ENCODE results near the gene GMPS. TPM values are rescaled to one million over a fixed set of nuclear protein-coding genes. Genes with fewer than 3 reads are reported as not detected.
"Not testable (repeated sequence)": the region's sequence is repeated elsewhere in the genome, so short reads cannot be mapped to it uniquely, and the experiment has no call there.

The GMPS gene
- total and polyA plus RNA-seq, 2 experiments from 2014 or later, result 49.0 to 65.1 TPM

- no peak for DNase-seq
- 90 to 97% methylated on average over 2 of the region's 2 CpGs for WGBS, 2 experiments (ENCODE audit: low coverage in 1 of 2, low lambda C conversion rate in 2 of 2, missing lambda C conversion rate in 2 of 2)
These were observed 8.8 kb upstream of the GMPS start for GRCh38 chr3:155861476-155862183.

DNA sequence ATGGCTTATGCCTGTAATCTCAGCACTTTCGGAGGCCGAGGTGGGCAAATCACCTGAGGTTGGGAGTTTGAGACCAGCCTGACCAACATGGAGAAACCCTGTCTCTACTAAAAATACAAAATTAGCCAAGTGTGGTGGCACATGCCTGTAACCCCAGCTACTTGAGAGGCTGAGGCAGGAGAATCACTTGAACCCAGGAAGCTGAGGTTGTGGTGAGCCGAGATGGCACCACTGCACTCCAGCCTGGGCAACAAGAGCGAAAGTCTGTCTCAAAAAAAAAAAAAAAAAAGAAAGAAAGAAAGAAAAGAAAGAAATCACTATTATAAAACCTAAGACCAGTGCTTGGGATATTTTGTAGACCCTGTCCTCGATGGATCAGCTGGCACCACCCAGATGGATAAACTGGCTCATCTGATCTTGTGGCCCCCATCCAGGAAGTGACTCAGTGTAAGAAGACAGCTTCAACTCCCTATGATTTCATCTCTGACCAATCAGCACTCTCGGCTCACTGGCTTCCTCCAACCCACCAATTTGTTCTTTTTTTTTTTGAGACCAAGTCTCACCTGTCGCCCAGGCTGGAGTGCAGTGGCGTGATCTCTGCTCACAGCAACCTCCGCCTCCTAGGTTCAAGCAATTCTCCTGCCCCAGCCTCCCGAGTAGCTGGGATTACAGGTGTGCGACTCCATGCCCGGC lies 8.0 kb upstream of the GMPS start:
- H3K9me3 ChIP-seq (ENCODE audit: low read depth); in situ Hi-C loops (cut with MboI); H3K79me2 ChIP-seq (ENCODE audit: insufficient read depth); H3K4me1 ChIP-seq (ENCODE audit: insufficient read depth); H3K4me3 ChIP-seq; H3K9me2 ChIP-seq (ENCODE audit: insufficient read depth); H3K36me3 ChIP-seq (ENCODE audit: low read depth); H3K9ac ChIP-seq; H4K20me1 ChIP-seq (ENCODE audit: insufficient read depth); H3K27ac ChIP-seq; H3K27me3 ChIP-seq (replicated peaks; ENCODE audit: insufficient read depth); H3F3A ChIP-seq (ENCODE audit: insufficient read depth); H3K4me2 ChIP-seq (ENCODE audit: unreplicated experiment): not testable (repeated sequence)
- peak overlapping the region; percentile 42; the same call in 1 of the 2 replicates for H2AFZ ChIP-seq
- peak; percentile 80 for DNase-seq
- 64 to 72% methylated on average over 10 to 12 of the region's 12 CpGs for WGBS, 2 experiments (ENCODE audit: low coverage in 1 of 2, low lambda C conversion rate in 2 of 2, missing lambda C conversion rate in 2 of 2)

More at GRCh38 chr3:155861476-155862183, 8.8 kb upstream of the GMPS start:
- TF ChIP-seq EZH2phosphoT487 (IDR thresholded peaks at IDR 0.05; ENCODE audit: insufficient read depth, low read depth) (no peak), EZH2 (IDR thresholded peaks at IDR 0.05; ENCODE audit: insufficient read depth, poor library complexity, severe bottlenecking) (no peak)
- Histone ChIP-seq H4K20me1 (ENCODE audit: insufficient read depth) (no peaks in the 10 kb centered on the region), H3F3A (ENCODE audit: insufficient read depth) (no peaks in the 10 kb centered on the region), H3K79me2 (ENCODE audit: insufficient read depth) (no peaks in the 10 kb centered on the region), H3K4me2 (ENCODE audit: unreplicated experiment) (no peak overlapping the region), H3K9me2 (ENCODE audit: insufficient read depth) (no peaks in the 10 kb centered on the region), H3K4me1 (ENCODE audit: insufficient read depth) (peaks cover 4% of the 10 kb centered on the region; the same call in 1 of the 2 replicates), H3K4me3 (no peak overlapping the region), H3K27me3 (replicated peaks; ENCODE audit: insufficient read depth) (no peaks in the 10 kb centered on the region), H3K27ac (no peak overlapping the region), H3K9me3 (ENCODE audit: low read depth) (no peaks in the 10 kb centered on the region), H2AFZ (no peak overlapping the region), H3K9ac (no peak overlapping the region), H3K36me3 (ENCODE audit: low read depth) (no peaks in the 10 kb centered on the region)
- in situ Hi-C loops (cut with MboI), result no loop called here

DNA sequence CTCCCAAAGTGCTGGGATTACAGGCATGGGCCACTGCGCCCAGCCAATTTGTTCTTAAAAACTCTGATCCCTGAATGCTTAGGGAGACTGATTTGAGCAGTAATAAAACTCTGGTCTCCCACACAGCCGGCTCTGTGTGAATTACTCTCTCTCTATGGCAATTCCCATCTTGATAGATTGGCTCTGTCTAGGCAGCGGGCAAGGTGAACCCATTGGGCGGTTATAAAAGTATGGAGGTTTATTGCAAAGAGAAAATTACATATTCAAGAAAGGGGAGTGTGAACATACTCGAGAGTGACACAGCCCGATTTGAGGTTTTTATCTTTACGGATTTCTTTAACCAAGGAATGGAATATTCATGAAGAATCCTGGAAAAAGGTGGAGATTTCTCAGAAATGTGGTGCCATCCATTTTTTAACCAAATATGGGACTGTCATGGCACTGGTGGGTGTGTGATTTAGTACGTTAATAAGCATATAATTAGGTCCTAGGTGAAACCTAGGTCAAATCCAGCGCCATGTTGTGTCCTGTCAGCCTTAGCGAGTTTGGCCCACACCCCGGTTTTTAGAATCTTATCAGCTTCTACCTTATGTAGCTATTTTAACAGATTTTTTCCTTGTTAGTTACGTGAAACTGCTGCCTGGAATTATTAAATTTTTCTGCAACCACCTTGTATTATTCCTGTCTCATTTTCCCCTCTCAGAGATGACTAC lies 7.2 kb upstream of the GMPS start:
- H3K9me3 ChIP-seq (ENCODE audit: low read depth), result no peaks in the 10 kb centered on the region
- H3K4me3 ChIP-seq, result no peak overlapping the region
- in situ Hi-C loops (cut with MboI), result no loop called here
- no peak overlapping the region for H2AFZ ChIP-seq
- H3K9me2 ChIP-seq (ENCODE audit: insufficient read depth), result no peaks in the 10 kb centered on the region
- no peak overlapping the region for H3K9ac ChIP-seq
- H3K27me3 ChIP-seq (replicated peaks; ENCODE audit: insufficient read depth), result no peaks in the 10 kb centered on the region
- no peaks in the 10 kb centered on the region for H3K36me3 ChIP-seq (ENCODE audit: low read depth)
- H3K27ac ChIP-seq, result no peak overlapping the region
- no peaks in the 10 kb centered on the region for H3K79me2 ChIP-seq (ENCODE audit: insufficient read depth)
- H3K4me2 ChIP-seq (ENCODE audit: unreplicated experiment), result no peak overlapping the region
- peaks cover 4% of the 10 kb centered on the region; the same call in 1 of the 2 replicates for H3K4me1 ChIP-seq (ENCODE audit: insufficient read depth)
- H3F3A ChIP-seq (ENCODE audit: insufficient read depth), result no peaks in the 10 kb centered on the region
- WGBS, 2 experiments (ENCODE audit: low coverage in 1 of 2, low lambda C conversion rate in 2 of 2, missing lambda C conversion rate in 2 of 2), result 81% methylated on average over 12 of the region's 12 CpGs
- H4K20me1 ChIP-seq (ENCODE audit: insufficient read depth), result no peaks in the 10 kb centered on the region
- no peak for DNase-seq
- TF ChIP-seq EZH2 (IDR thresholded peaks at IDR 0.05; ENCODE audit: insufficient read depth, poor library complexity, severe bottlenecking) (no peak), EZH2phosphoT487 (IDR thresholded peaks at IDR 0.05; ENCODE audit: insufficient read depth, low read depth) (no peak)

- no peak for TF ChIP-seq EZH2phosphoT487 (IDR thresholded peaks at IDR 0.05; ENCODE audit: insufficient read depth, low read depth)
- no peak for TF ChIP-seq EZH2 (IDR thresholded peaks at IDR 0.05; ENCODE audit: insufficient read depth, poor library complexity, severe bottlenecking)
- Histone ChIP-seq H3K79me2 (ENCODE audit: insufficient read depth) (peaks cover 40% of the 10 kb centered on the region), H3K4me3 (peak overlapping the region; percentile 83), H3K9me3 (ENCODE audit: low read depth) (no peaks in the 10 kb centered on the region), H3F3A (ENCODE audit: insufficient read depth) (peaks cover 23% of the 10 kb centered on the region; the same call in 1 of the 2 replicates), H3K27me3 (replicated peaks; ENCODE audit: insufficient read depth) (no peaks in the 10 kb centered on the region), H3K9ac (peak overlapping the region; percentile 92), H3K36me3 (ENCODE audit: low read depth) (no peaks in the 10 kb centered on the region), H4K20me1 (ENCODE audit: insufficient read depth) (no peaks in the 10 kb centered on the region), H3K4me1 (ENCODE audit: insufficient read depth) (peaks cover 8% of the 10 kb centered on the region), H3K27ac (peak overlapping the region; percentile 71), H3K4me2 (ENCODE audit: unreplicated experiment) (peak overlapping the region; percentile 81), H3K9me2 (ENCODE audit: insufficient read depth) (no peaks in the 10 kb centered on the region), H2AFZ (peak overlapping the region; percentile 96)
- in situ Hi-C loops (cut with MboI), result no loop called here
- 28 to 30% methylated on average over 3 of the region's 3 CpGs for WGBS, 2 experiments (ENCODE audit: low coverage in 1 of 2, low lambda C conversion rate in 2 of 2, missing lambda C conversion rate in 2 of 2)
- peak; percentile 11 for DNase-seq
These were observed 759 bp upstream of the GMPS start for GRCh38 chr3:155869691-155870090.

All from GM23248 (cell line).